ENCODE results near the gene TINAG. TPM values are rescaled to one million over a fixed set of nuclear protein-coding genes. Genes with fewer than 3 reads are reported as not detected.

The TINAG gene
- total RNA-seq, 2 experiments from 2014 or later: not detected

GRCh38 chr6:54391577-54391976, 83.3 kb downstream of the TINAG start:
- ChIA-PET POLR2A (no interaction called here), CTCF (no interaction called here)
- H3K36me3 Mint-ChIP-seq (ENCODE audit: low read depth): no peaks in the 10 kb centered on the region
- H3K9me3 Mint-ChIP-seq: peaks cover 3% of the 10 kb centered on the region
- ATAC-seq (ENCODE audit: poor library complexity) (no peak), DNase-seq (no peak)
- no peaks in the 10 kb centered on the region for H3K4me1 Mint-ChIP-seq (ENCODE audit: low read depth)
- Histone ChIP-seq H3K27me3 (ENCODE audit: control insufficient read depth in 1 of 2, insufficient read depth in 2 of 2, low read length in 2 of 2) (no peaks in the 10 kb centered on the region), H3K36me3 (ENCODE audit: insufficient read depth, low read length) (no peaks in the 10 kb centered on the region), H3K4me1 (ENCODE audit: insufficient read depth, low read length) (no peaks in the 10 kb centered on the region), H3K27ac (ENCODE audit: low read depth in 1 of 2, low read length in 2 of 2) (no peak overlapping the region), H3K4me3 (ENCODE audit: low read length) (no peak overlapping the region), H3K9me3 (ENCODE audit: control insufficient read depth in 1 of 2, insufficient read depth in 1 of 2, low read length in 2 of 2) (no peaks in the 10 kb centered on the region)
- intact Hi-C loops (cut with DNase I, micrococcal nuclease): no loop called here
- H3K4me3 Mint-ChIP-seq: no peak overlapping the region
- H3K27me3 Mint-ChIP-seq: no peaks in the 10 kb centered on the region
- no peak for TF ChIP-seq CTCF (IDR thresholded peaks at IDR 0.05)
- no peak overlapping the region for H3K27ac Mint-ChIP-seq

DNA sequence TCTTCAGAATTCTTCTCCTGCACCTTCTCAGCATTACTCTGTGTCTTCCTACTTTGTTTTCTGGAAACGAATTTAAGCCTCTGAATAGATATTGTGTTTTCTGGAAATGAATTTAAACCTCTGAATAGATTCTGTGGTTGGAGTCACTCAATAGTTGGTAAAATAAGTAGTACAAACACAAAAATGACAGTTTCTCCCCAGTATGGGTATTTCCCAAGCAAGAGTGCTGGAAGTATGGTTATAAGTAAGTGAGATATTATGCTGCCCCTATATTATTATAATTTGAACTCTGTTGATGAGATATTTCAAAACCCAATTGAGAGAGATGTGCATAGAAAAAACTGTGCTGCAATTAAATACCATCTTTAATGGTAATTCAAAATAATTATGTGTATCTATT, 94.9 kb downstream of the TINAG start:
- H3K4me3 ChIP-seq (ENCODE audit: low read length): no peak overlapping the region
- no peak overlapping the region for H3K27ac ChIP-seq (ENCODE audit: low read depth in 1 of 2, low read length in 2 of 2)
- TF ChIP-seq CTCF (IDR thresholded peaks at IDR 0.05): no peak
- CTCF ChIA-PET: no interaction called here
- no peaks in the 10 kb centered on the region for H3K4me1 Mint-ChIP-seq (ENCODE audit: low read depth)
- H3K27me3 ChIP-seq (ENCODE audit: control insufficient read depth in 1 of 2, insufficient read depth in 2 of 2, low read length in 2 of 2): no peaks in the 10 kb centered on the region
- H3K36me3 Mint-ChIP-seq (ENCODE audit: low read depth): no peaks in the 10 kb centered on the region
- no peaks in the 10 kb centered on the region for H3K4me1 ChIP-seq (ENCODE audit: insufficient read depth, low read length)
- H3K36me3 ChIP-seq (ENCODE audit: insufficient read depth, low read length): no peaks in the 10 kb centered on the region
- POLR2A ChIA-PET: no interaction called here
- intact Hi-C loops (cut with DNase I, micrococcal nuclease): no loop called here
- H3K4me3 Mint-ChIP-seq: no peak overlapping the region
- H3K27ac Mint-ChIP-seq: no peak overlapping the region
- H3K27me3 Mint-ChIP-seq: no peaks in the 10 kb centered on the region
- H3K9me3 Mint-ChIP-seq: no peaks in the 10 kb centered on the region
- H3K9me3 ChIP-seq (ENCODE audit: control insufficient read depth in 1 of 2, insufficient read depth in 1 of 2, low read length in 2 of 2): no peaks in the 10 kb centered on the region
- no peak for DNase-seq
- ATAC-seq (ENCODE audit: poor library complexity): no peak

GRCh38 chr6:54404791-54405190, 96.5 kb downstream of the TINAG start:
- TF ChIP-seq CTCF (IDR thresholded peaks at IDR 0.05): no peak
- H3K27ac Mint-ChIP-seq: no peak overlapping the region

More at GRCh38 chr6:54404791-54405190, 96.5 kb downstream of the TINAG start:
- no peaks in the 10 kb centered on the region for H3K9me3 ChIP-seq (ENCODE audit: control insufficient read depth in 1 of 2, insufficient read depth in 1 of 2, low read length in 2 of 2)
- Mint-ChIP-seq H3K9me3 (no peaks in the 10 kb centered on the region), H3K4me1 (ENCODE audit: low read depth) (no peaks in the 10 kb centered on the region), H3K27me3 (no peaks in the 10 kb centered on the region), H3K4me3 (no peak overlapping the region), H3K36me3 (ENCODE audit: low read depth) (no peaks in the 10 kb centered on the region)
- ChIA-PET POLR2A (no interaction called here), CTCF (no interaction called here)
- H3K27me3 ChIP-seq (ENCODE audit: control insufficient read depth in 1 of 2, insufficient read depth in 2 of 2, low read length in 2 of 2): no peaks in the 10 kb centered on the region
- no peak for DNase-seq
- no peaks in the 10 kb centered on the region for H3K4me1 ChIP-seq (ENCODE audit: insufficient read depth, low read length)
- no peak for ATAC-seq (ENCODE audit: poor library complexity)
- no peak overlapping the region for H3K4me3 ChIP-seq (ENCODE audit: low read length)
- intact Hi-C loops (cut with DNase I, micrococcal nuclease): no loop called here
- H3K27ac ChIP-seq (ENCODE audit: low read depth in 1 of 2, low read length in 2 of 2): no peak overlapping the region
- H3K36me3 ChIP-seq (ENCODE audit: insufficient read depth, low read length): no peaks in the 10 kb centered on the region
